Breast epithelium (tissue), 3 donors: ENCODE results near the gene DDX3X.

Experiments
- POLR2A ChIP-seq: fragments of 450-650 bp; IDR thresholded peaks from one replicate; pipeline ENCODE4 v1.6.1; 2016; ENCODE audit warnings: antibody characterized with exemption, mild to moderate bottlenecking, moderate library complexity
- POLR2AphosphoS5 ChIP-seq, 3 donors: sonication (generic); formaldehyde crosslinking; IDR thresholded peaks; one replicate each; pipeline ENCODE4 v1.6.1; 2017; ENCODE audit warnings: antibody characterized with exemption in 3 of 3
- TF ChIP-seq, protein P1 (sequence below), 3 donors: fragments of 450-650 bp; IDR thresholded peaks; one replicate each; pipeline ENCODE4 v1.5.1; 2016 to 2017; ENCODE audit warnings: antibody characterized with exemption in 3 of 3, mild to moderate bottlenecking in 3 of 3, moderate library complexity in 3 of 3

DNA sequence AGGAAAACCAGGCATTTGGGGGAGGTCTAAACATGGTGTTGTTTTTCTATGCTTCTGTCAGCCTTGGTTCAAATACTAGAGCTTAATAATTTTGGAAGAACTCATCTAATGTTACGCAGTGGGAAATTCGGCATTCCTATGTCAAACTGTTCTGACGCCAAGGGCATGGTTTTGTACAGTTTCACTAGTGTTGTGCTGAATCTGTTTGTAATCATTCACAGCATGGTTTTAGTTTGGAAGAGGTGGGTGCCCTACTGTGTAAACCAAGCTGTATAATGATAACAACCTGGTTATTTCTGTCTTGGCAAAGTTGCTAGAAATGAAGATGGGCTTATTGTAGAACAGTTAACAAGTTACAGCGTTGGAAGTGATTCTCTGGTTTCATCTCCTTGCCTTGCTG is 5.2 kb downstream of the DDX3X start:
- TF ChIP-seq, protein P1, sequence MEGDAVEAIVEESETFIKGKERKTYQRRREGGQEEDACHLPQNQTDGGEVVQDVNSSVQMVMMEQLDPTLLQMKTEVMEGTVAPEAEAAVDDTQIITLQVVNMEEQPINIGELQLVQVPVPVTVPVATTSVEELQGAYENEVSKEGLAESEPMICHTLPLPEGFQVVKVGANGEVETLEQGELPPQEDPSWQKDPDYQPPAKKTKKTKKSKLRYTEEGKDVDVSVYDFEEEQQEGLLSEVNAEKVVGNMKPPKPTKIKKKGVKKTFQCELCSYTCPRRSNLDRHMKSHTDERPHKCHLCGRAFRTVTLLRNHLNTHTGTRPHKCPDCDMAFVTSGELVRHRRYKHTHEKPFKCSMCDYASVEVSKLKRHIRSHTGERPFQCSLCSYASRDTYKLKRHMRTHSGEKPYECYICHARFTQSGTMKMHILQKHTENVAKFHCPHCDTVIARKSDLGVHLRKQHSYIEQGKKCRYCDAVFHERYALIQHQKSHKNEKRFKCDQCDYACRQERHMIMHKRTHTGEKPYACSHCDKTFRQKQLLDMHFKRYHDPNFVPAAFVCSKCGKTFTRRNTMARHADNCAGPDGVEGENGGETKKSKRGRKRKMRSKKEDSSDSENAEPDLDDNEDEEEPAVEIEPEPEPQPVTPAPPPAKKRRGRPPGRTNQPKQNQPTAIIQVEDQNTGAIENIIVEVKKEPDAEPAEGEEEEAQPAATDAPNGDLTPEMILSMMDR (IDR thresholded peaks at IDR 0.05), result no peak
- TF ChIP-seq POLR2A (no peak), POLR2AphosphoS5 (IDR thresholded peaks at IDR 0.05) (no peak)
